Testis (tissue), 3 donors: ENCODE data around the gene KCTD15. TPM values are rescaled to one million over a fixed set of nuclear protein-coding genes. Genes with fewer than 3 reads are reported as not detected.
A peak's percentile ranks its signal among the peaks of the same experiment; 100 is the strongest.

ENCODE experiments used
- DNase-seq: peaks from one replicate; pipeline ENCODE4 v3.0.0-alpha.2; 2019
- H3K27ac ChIP-seq, 2 donors: fragments of 200-600 bp; sonication (generic); one replicate each; pipeline ENCODE4 v1.5.1; 2019
- H3K27me3 ChIP-seq: fragments of 200-600 bp; sonication (generic); one replicate; pipeline ENCODE4 v1.5.1; 2019
- H3K36me3 ChIP-seq: fragments of 200-600 bp; sonication (generic); one replicate; pipeline ENCODE4 v1.5.1; 2017; ENCODE audit warnings: low read depth; ENCODE audit errors: missing control alignments
- H3K4me1 ChIP-seq: fragments of 200-600 bp; sonication (generic); one replicate; pipeline ENCODE4 v1.5.1; 2019
- H3K4me3 ChIP-seq, 2 donors: fragments of 200-600 bp; sonication (generic); one replicate each; pipeline ENCODE4 v1.5.1; 2017 to 2019
- H3K9me3 ChIP-seq: fragments of 200-600 bp; sonication (generic); one replicate; pipeline ENCODE4 v1.5.1; 2017
- CTCF ChIP-seq, 3 experiments: fragments of 450-650 bp in 2 of 3; fragments of 200-600 bp in 1 of 3; sonication (generic) in 1 of 3; IDR thresholded peaks; one replicate each; pipeline ENCODE4 v1.5.1; 2016 to 2019; ENCODE audit warnings: antibody characterized with exemption in 3 of 3, mild to moderate bottlenecking in 2 of 3, moderate library complexity in 1 of 3
- POLR2A ChIP-seq: fragments of 450-650 bp; IDR thresholded peaks from one replicate; pipeline ENCODE4 v1.6.1; 2017; ENCODE audit warnings: antibody characterized with exemption, mild to moderate bottlenecking, moderate library complexity
- WGBS, 2 donors: methylation state at CpG; one replicate each; pipeline ENCODE4 v1.1.5; 2018; 5-methylcytosine and 5-hydroxymethylcytosine counted together
- intact Hi-C: fragments of 100-400 bp; cut with DNase I; formaldehyde crosslinking; loops from one replicate; pipeline ENCODE4 v1.15.1; 2023; ENCODE audit warnings: low total_unique reads
- polyA plus RNA-seq: library from polyadenylated mRNA; stranded (reverse); fragments of 350-450 nt; fragmentation: Illumina TruSeq; extraction: RNeasy Lipid Tissue Mini Kit (QIAGEN cat#74804); gene quantifications from one replicate; pipeline ENCODE4 v1.2.3, GENCODE V29; 2014; ENCODE audit warnings: low read depth, low replicate concordance; ENCODE audit not compliant: insufficient read depth
- total RNA-seq, 2 donors: library from RNA; depleted of rRNA; stranded (reverse); fragments of >200 nt; gene quantifications; one replicate each; pipeline ENCODE4 v1.2.3, GENCODE V29; 2016

The KCTD15 gene
- total and polyA plus RNA-seq, 3 donors from 2014 or later: 26.3 to 110 (median 61.9) TPM

- no peaks in the 10 kb centered on the region for H3K9me3 ChIP-seq
- 78% methylated on average over 1 of the region's 1 CpG; no CpG with 5 or more reads in 1 of the 2 donors for WGBS, 2 donors
- no peak overlapping the region for H3K4me3 ChIP-seq
- TF ChIP-seq POLR2A (no peak), CTCF (IDR thresholded peaks at IDR 0.05) (no peak)
- DNase-seq: no peak
- no peaks in the 10 kb centered on the region for H3K36me3 ChIP-seq
- no peaks in the 10 kb centered on the region for H3K27me3 ChIP-seq
- no peak overlapping the region for H3K27ac ChIP-seq
- intact Hi-C loops: no loop called here
- peaks cover 5% of the 10 kb centered on the region for H3K4me1 ChIP-seq
Measured at GRCh38 chr19:33802801-33803200, 6.1 kb downstream of the KCTD15 start.

GRCh38 chr19:33803383-33803782 is 6.7 kb downstream of the KCTD15 start:
- peaks cover 5% of the 10 kb centered on the region for H3K4me1 ChIP-seq
- intact Hi-C loops: no loop called here
- DNase-seq: no peak
- TF ChIP-seq CTCF (IDR thresholded peaks at IDR 0.05) (no peak), POLR2A (no peak)
- no peaks in the 10 kb centered on the region for H3K9me3 ChIP-seq
- H3K27me3 ChIP-seq: no peaks in the 10 kb centered on the region
- no peak overlapping the region for H3K27ac ChIP-seq
- no peaks in the 10 kb centered on the region for H3K36me3 ChIP-seq
- no peak overlapping the region for H3K4me3 ChIP-seq
- 86% methylated on average over 9 of the region's 9 CpGs; no CpG with 5 or more reads in 1 of the 2 donors for WGBS, 2 donors

DNA sequence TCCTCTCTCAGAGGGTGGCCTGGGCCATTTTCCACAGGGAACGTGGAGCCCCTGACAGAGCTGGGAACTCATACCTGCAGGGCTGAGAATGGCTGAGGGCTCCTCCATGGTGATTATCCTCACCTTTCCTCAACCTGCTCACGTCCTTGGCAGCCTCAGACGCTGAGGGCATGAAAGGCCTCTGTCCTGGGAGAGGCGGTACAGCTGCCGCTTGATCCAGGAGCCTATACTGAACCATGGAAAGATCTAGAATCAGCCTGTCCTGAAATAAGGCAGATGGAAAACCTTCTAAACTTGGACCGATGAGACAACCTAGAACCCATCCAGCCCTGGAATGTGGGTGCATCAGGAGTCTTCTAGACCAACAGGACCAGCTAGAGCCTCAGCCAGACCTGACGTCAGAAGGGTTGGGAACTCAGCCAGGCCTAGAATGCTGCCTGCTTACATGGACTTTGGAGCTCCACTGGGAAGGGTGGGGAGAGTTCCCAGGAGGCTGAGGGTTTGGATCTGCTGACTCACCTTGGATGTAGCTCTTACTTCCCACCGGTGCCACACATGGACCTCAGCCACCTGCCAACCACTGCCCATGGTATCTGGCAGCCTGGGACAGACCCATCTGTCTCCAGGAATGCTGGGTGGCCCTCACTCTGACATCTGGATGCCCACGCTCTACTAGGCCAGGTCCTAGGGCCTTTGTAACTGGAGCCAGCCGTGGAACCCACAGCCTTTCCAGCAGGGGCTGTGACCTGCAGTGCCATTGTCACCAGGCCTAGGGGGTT is 7.5 kb downstream of the KCTD15 start:
- DNase-seq: peak; percentile 68
- Histone ChIP-seq H3K9me3 (no peaks in the 10 kb centered on the region), H3K4me3 (no peak overlapping the region), H3K36me3 (no peaks in the 10 kb centered on the region), H3K4me1 (peaks cover 1% of the 10 kb centered on the region), H3K27ac (no peak overlapping the region), H3K27me3 (no peaks in the 10 kb centered on the region)
- 67 to 80% methylated on average over 8 to 10 of the region's 10 CpGs for WGBS, 2 donors
- intact Hi-C loops: no loop called here
- TF ChIP-seq CTCF (IDR thresholded peaks at IDR 0.05) (no peak), POLR2A (no peak)

- H3K36me3 ChIP-seq: no peaks in the 10 kb centered on the region
- intact Hi-C loops: no loop called here
- H3K4me1 ChIP-seq: no peaks in the 10 kb centered on the region
- H3K27me3 ChIP-seq: no peaks in the 10 kb centered on the region
- H3K27ac ChIP-seq: no peak overlapping the region
- TF ChIP-seq POLR2A (no peak), CTCF (IDR thresholded peaks at IDR 0.05) (no peak)
- no peaks in the 10 kb centered on the region for H3K9me3 ChIP-seq
- no peak for DNase-seq
- no peak overlapping the region for H3K4me3 ChIP-seq
- 88 to 100% methylated on average over 1 to 3 of the region's 3 CpGs for WGBS, 2 donors
Measured at GRCh38 chr19:33805313-33805712, 8.6 kb downstream of the KCTD15 start.
